DMS53 (cell line): Measurements from ENCODE around the gene LYPD1.

Source experiments
- DNase-seq: peaks from one replicate; lab custom pipeline; 2025; lab: John Stamatoyannopoulos, UW

The LYPD1 gene

DNA sequence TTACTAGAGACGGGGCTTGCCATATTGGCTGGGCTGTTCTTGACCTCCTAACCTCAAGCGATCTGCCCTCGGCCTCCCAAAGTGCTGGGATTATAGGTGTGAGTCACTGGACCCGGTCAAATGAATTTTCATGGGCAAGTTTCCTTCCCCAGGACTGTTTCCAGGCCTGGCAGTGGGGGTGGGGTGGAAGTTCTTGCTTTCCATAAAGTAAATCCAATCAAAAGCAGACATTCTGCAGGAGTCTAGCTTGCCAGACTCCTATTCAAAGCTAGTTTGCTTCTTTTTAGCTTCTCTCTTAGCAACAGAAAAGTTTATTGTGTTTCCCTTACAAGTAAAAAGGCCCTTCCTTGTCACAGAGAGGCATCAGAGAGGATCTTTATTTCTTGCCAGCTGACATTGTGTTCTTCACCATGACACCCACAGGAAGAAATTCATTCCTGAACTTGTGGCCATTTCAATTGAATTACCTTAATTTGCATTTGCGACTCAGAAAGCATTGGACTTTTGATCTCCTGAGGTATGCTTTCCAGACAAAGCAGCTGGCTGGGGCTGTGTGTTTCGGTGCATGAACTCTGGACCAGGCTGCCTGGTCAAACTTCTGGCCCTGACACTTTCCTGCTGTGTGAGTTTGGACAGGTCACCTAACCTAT lies 37.9 kb downstream of the LYPD1 start:
- no peak for DNase-seq

DNA sequence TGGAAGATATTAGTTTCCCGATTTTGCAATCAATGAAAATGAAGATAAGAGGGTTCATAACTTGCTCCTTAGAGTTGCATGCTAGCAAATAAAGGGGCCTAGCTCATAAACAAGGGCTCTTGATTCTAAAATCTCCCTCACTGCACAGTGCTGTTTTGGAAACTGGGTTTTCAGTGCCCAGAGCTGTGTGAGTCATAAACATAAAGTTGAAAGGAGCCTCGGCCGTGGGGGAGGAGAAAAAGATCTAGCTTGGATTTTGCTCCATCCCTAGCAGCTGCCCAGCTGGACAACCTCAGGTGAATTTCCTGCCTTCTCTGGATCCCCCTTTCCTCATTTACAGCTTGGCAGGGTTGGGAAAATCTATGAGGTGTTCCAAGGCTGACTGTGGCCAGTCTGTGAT lies 42.5 kb downstream of the LYPD1 start:
- DNase-seq: no peak

GRCh38 chr2:132623096-132623839 lies 46.7 kb downstream of the LYPD1 start:
- DNase-seq: no peak

- DNase-seq: no peak
Observed at GRCh38 chr2:132621131-132621875, 48.7 kb downstream of the LYPD1 start.

GRCh38 chr2:132620115-132620514 lies 49.9 kb downstream of the LYPD1 start:
- DNase-seq: no peak

DNA sequence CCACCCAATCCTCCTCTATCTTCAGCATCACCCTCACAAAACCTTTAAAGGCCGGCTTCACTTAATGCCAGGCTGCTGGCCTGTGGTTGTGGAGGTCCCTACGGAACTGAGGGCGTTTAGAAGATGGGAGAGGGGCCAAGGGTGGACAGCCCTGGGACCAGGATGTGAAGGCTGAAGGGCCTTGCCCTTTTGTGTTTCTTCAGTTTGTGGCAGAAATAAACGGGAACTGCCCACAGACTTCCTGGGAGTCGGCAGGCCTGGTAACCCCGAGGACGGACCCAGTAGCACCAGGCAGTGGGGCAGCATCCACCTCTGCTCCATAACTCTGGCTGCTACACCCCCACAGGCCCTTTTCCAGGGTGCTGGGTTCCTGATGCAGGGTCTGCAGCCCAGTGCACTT lies 51.3 kb downstream of the LYPD1 start:
- DNase-seq: no peak

- DNase-seq: peak; percentile 7
Observed at GRCh38 chr2:132617989-132618388, 52.0 kb downstream of the LYPD1 start.

DNA sequence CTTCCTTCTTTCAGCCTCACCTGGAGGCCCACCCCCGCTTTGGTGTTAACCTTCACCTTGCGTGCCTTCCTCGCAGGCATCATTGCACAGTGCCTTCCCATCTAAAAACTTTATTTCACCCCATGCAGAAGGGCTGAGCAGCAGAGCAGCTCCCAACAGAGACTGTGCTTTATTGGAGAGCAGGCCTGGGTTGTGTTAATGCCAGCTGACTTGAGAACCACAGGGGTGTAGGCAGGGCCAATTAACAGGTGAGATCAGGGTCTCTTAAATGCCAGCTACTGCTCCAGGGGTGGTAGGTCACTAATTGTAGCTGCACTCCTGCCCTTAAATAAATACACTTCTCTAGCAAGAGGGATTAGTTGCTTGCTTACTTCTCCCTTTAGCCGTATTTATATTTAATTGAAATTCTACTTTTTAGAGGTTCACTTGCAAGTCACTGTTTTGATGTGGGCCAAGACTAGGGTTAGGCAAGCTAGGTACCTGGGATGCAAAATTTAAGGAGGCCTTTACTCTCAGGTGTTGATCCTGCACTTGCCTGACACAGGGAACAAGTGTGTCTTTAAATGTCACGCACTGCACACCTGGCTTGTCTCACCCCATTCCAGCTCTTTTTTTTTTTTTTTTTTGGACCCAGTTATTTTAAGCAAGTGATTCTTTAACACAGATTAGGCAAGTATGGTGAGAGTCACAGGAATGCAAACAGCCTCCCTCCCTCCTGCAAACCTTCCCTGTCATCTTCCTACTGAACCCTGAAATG lies 54.5 kb downstream of the LYPD1 start:
- DNase-seq: no peak

DNA sequence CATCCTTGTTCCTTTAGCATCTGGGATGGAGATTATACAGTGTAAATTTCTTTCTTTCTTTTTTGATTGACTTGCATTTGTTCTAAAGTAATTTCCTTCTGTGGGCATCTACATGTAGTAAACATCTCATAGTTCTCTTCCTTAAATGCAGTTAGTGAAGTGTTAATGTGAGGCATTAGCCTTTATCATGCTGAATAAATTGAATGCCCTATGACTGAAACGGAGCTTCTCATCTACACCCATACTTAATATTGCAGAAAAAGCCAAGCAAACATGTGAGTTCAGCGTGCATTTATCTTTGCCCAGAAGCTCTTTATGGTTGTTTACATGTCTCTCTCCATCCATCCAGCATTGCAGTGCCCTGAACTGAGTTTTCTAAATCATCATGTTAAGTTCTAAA lies 58.3 kb downstream of the LYPD1 start:
- no peak for DNase-seq

DNA sequence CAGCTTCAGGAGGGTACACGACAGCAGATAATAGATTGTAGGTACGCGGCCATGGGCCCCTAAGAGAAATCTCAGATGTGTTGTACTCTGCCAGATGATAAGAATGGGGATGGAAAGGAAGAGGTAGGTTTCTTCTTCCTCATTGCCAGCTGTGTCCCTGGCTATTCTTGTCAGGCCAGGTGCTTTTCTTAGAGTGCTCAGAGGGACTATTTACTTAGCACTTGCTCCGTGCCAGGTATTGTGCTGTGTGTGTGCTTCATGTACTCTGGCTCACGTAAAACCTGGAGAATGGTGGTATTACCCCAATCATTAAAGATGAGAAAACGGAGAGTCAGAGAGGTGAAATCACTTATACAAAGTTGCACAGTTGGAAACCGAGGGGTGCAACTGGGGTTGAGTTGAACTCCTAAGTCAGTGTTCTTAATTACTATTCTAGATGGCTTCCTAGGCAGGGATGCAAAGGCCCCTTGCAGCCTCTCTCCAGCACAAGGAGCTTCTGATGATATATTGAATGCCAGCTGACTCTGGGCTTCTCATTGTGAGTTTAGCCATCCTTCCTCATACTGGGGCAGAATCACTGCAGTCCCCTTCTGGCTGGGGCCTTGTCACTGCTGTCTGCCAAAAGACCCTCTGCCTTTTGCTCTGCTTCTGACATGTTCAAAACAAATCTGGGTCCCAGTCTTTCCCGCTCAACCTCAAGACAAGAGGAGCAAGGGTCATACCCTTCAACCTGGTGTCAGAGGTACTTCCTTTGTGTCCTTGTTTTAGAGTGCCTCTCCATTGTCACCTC lies 60.7 kb downstream of the LYPD1 start:
- peak; percentile 22 for DNase-seq

DNA sequence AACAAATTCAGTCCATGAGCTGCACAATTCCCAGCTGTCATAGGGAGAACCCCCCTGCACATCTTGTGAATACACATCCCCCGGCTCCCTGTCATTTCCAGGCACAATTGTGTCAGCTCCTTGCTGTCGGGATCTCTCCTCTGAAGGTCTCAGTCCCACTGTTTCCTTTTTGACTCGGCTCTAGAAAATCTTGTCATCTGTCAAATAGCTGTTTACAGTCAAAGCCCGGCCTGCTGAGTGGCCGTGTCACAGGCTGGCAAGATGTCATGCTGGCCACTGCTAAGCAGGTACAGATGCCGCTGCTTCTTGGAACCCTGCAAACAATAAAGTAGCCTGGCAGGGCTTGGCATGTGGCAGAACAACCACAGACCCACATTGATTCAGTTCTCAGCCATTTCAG lies 61.7 kb downstream of the LYPD1 start:
- peak; percentile 11 for DNase-seq

GRCh38 chr2:132607426-132608090 lies 62.4 kb downstream of the LYPD1 start:
- DNase-seq: no peak

- no peak for DNase-seq
Observed at GRCh38 chr2:132606649-132607048, 63.4 kb downstream of the LYPD1 start.

GRCh38 chr2:132605236-132606180 lies 64.5 kb downstream of the LYPD1 start:
- DNase-seq: no peak

GRCh38 chr2:132604561-132604960 lies 65.4 kb downstream of the LYPD1 start:
- no peak for DNase-seq

DNA sequence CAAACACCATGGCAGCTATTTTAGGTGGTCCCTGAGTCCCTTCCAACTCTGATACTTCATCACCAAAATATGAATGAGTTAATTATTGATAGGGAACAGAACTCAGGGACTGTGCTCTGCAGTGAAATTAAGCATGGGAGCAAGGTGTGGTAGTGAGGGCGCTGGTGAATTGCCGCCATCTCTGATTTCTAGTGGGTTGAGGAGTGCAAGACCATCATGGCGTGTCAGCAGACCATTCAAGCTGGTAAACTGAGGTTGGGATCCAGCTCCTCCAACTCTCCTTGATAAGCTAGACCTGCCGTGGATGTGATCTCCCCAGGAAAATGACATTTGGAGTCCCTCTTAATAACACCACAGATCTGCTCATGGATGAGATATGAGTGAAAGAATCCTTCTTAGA lies 70.4 kb downstream of the LYPD1 start:
- no peak for DNase-seq

- no peak for DNase-seq
Observed at GRCh38 chr2:132598536-132598935, 71.5 kb downstream of the LYPD1 start.

DNA sequence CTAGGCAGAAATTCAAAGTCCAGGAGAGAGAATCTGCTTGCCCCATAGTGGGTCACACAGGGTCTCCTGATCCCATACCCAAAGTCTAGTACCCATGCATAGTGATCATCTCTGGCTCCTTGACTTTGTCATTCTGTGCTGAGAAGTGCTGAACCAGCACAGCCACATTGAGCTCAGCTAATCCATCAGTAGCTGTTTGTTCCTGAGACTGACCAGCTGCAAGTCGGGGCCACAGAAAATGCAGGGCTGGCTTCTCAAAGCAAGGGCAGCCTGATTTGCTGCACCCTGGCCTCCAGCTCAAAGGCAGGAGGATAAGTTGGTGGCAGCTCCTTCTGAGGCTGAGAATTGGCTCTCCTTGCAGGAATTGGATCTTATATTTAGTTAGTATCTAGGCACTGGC lies 72.2 kb downstream of the LYPD1 start:
- DNase-seq: no peak

GRCh38 chr2:132597166-132597565 lies 72.8 kb downstream of the LYPD1 start:
- DNase-seq: no peak

GRCh38 chr2:132595693-132596092 lies 74.3 kb downstream of the LYPD1 start:
- no peak for DNase-seq
